Keratinocyte (primary cell): ENCODE measurements around the gene ADAMTS10. TPM values are rescaled to one million over a fixed set of nuclear protein-coding genes. Genes with fewer than 3 reads are reported as not detected.

Source experiments
- DNase-seq: peaks from one replicate; pipeline ENCODE4 v3.0.0-alpha.2; 2011; ENCODE audit warnings: low read depth, missing footprints, low spot score
- FAIRE-seq: peaks from 2 replicates; lab custom pipeline; 2011; peaks lifted over from hg19 to GRCh38; lab: Jason Lieb, UNC
- H2AFZ ChIP-seq: 2 replicates; pipeline ENCODE4 v1.6.0; 2012; ENCODE audit warnings: low read length, control low read depth, inconsistent platforms; ENCODE audit not compliant: control insufficient read depth
- H3K27ac ChIP-seq: 2 replicates; pipeline ENCODE4 v1.5.1; 2011; ENCODE audit warnings: low read length; ENCODE audit not compliant: control insufficient read depth, insufficient read depth
- H3K27me3 ChIP-seq: 3 replicates; pipeline ENCODE4 v1.6.0; 2011; ENCODE audit warnings: low read length; ENCODE audit not compliant: control insufficient read depth, insufficient read depth; ENCODE audit errors: extremely low read depth
- H3K36me3 ChIP-seq, 2 experiments: 2 replicates in 1 of 2; 3 replicates in 1 of 2; pipeline ENCODE4 v1.5.1; 2011; ENCODE audit warnings: low read length in 2 of 2, mild to moderate bottlenecking in 1 of 2; ENCODE audit not compliant: control insufficient read depth in 2 of 2, insufficient read depth in 2 of 2; ENCODE audit errors: extremely low read depth in 1 of 2
- H3K4me1 ChIP-seq: 3 replicates; pipeline ENCODE4 v1.5.1; 2011; ENCODE audit warnings: low read length; ENCODE audit not compliant: control insufficient read depth, insufficient read depth; ENCODE audit errors: extremely low read depth
- H3K4me2 ChIP-seq: 3 replicates; pipeline ENCODE4 v1.6.0; 2011; ENCODE audit warnings: low read depth, low read length; ENCODE audit not compliant: control insufficient read depth, insufficient read depth; ENCODE audit errors: extremely low read depth
- H3K4me3 ChIP-seq, 3 experiments: fragments of 200-600 bp in 1 of 3; sonication (generic) in 1 of 3; 2 replicates in 2 of 3; 3 replicates in 1 of 3; pipeline ENCODE4 v1.5.1; 2011 to 2016; ENCODE audit warnings: low read length in 3 of 3, mild to moderate bottlenecking in 3 of 3, control low read depth in 2 of 3, inconsistent platforms in 1 of 3, low read depth in 1 of 3, mixed read lengths in 1 of 3, mixed run types in 1 of 3, moderate library complexity in 1 of 3; ENCODE audit not compliant: control insufficient read depth in 2 of 3, insufficient read depth in 2 of 3; ENCODE audit errors: extremely low read depth in 1 of 3
- H3K79me2 ChIP-seq: 2 replicates; pipeline ENCODE4 v1.6.0; 2012; ENCODE audit warnings: low read length; ENCODE audit not compliant: control insufficient read depth, insufficient read depth
- H3K9ac ChIP-seq: 3 replicates; pipeline ENCODE4 v1.6.0; 2011; ENCODE audit warnings: low read length; ENCODE audit not compliant: control insufficient read depth, insufficient read depth; ENCODE audit errors: extremely low read depth
- H3K9me1 ChIP-seq: 3 replicates; pipeline ENCODE4 v1.6.0; 2011; ENCODE audit warnings: low read length; ENCODE audit not compliant: control insufficient read depth, insufficient read depth; ENCODE audit errors: extremely low read depth
- H3K9me3 ChIP-seq: 2 replicates; pipeline ENCODE4 v1.5.1; 2012; ENCODE audit warnings: low read depth, low read length; ENCODE audit not compliant: control insufficient read depth
- H4K20me1 ChIP-seq: 3 replicates; pipeline ENCODE4 v1.6.0; 2011; ENCODE audit warnings: low read length; ENCODE audit not compliant: control insufficient read depth, insufficient read depth; ENCODE audit errors: extremely low read depth
- CTCF ChIP-seq, 3 experiments: IDR thresholded peaks in 1 of 3; conservative IDR thresholded peaks in 1 of 3; optimal IDR thresholded peaks in 1 of 3; 2 replicates in 2 of 3; 3 replicates in 1 of 3; pipeline versions ENCODE3 to v1.5.1; 2011; ENCODE audit warnings: low read length in 3 of 3, mild to moderate bottlenecking in 3 of 3, moderate library complexity in 2 of 3, control low read depth in 1 of 3, inconsistent platforms in 1 of 3; ENCODE audit not compliant: insufficient read depth in 2 of 3; ENCODE audit errors: extremely low read depth in 1 of 3
- EZH2 ChIP-seq: IDR thresholded peaks from one replicate; pipeline ENCODE4 v1.6.1; 2012; ENCODE audit warnings: inconsistent platforms, mild to moderate bottlenecking, low read length, moderate library complexity
- dilution Hi-C: fragments of 300-500 bp; cut with MboI; formaldehyde crosslinking; loops from one replicate; pipeline ENCODE4 v1.7.0; 2020; ENCODE audit warnings: low sequenced_read_pairs; ENCODE audit not compliant: extremely low pct_ligation_motif_present
- polyA plus RNA-seq, 5 experiments: library from polyadenylated mRNA; depleted of rRNA in 3 of 5; stranded (reverse) in 3 of 5; stranded (forward) in 1 of 5; unstranded in 1 of 5; fragments of >200 nt; gene quantifications; 1 replicate in 1 of 5; 2 replicates in 3 of 5; 3 replicates in 1 of 5; pipeline versions ENCODE4 v1.2.1 to v1.2.3, GENCODE V29; 2011 to 2012; ENCODE audit warnings: missing spikeins in 2 of 5, low read depth in 1 of 5, low replicate concordance in 1 of 5

ADAMTS10 gene
- polyA plus RNA-seq, 1 donor (not counting 4 experiments of a cell fraction or from before 2014, with no cell fraction given), result not detected

GRCh38 chr19:8600816-8601215 lies 9.7 kb downstream of the ADAMTS10 start:
- Histone ChIP-seq H3K36me3 (no peaks in the 10 kb centered on the region), H3K27ac (no peak overlapping the region), H3K79me2 (no peaks in the 10 kb centered on the region), H3K9me3 (peaks cover 4% of the 10 kb centered on the region), H3K27me3 (no peaks in the 10 kb centered on the region), H3K4me1 (no peaks in the 10 kb centered on the region), H3K4me2 (no peak overlapping the region), H2AFZ (no peak overlapping the region), H3K9ac (no peak overlapping the region), H3K9me1 (no peaks in the 10 kb centered on the region), H3K4me3 (no peak overlapping the region), H4K20me1 (no peaks in the 10 kb centered on the region)
- DNase-seq (no peak), FAIRE-seq (no peak)
- dilution Hi-C loops, result no loop called here
- TF ChIP-seq EZH2, result no peak
- no peak for TF ChIP-seq CTCF (optimal IDR thresholded peaks at IDR 0.05 in 1 of 3, IDR thresholded peaks at IDR 0.05 in 1 of 3, conservative IDR thresholded peaks at IDR 0.05 in 1 of 3; ENCODE audit: extremely low read depth in 1 of 3, insufficient read depth in 2 of 3, low read length in 3 of 3)

GRCh38 chr19:8600064-8600463 lies 10.5 kb downstream of the ADAMTS10 start:
- no peak for FAIRE-seq
- H3K36me3 ChIP-seq, result no peaks in the 10 kb centered on the region
- TF ChIP-seq EZH2 (no peak), CTCF (optimal IDR thresholded peaks at IDR 0.05 in 1 of 3, IDR thresholded peaks at IDR 0.05 in 1 of 3, conservative IDR thresholded peaks at IDR 0.05 in 1 of 3; ENCODE audit: extremely low read depth in 1 of 3, insufficient read depth in 2 of 3, low read length in 3 of 3) (no peak)

More at GRCh38 chr19:8600064-8600463, 10.5 kb downstream of the ADAMTS10 start:
- dilution Hi-C loops, result no loop called here
- Histone ChIP-seq H3K27ac (no peak overlapping the region), H3K4me3 (no peak overlapping the region), H3K79me2 (no peaks in the 10 kb centered on the region), H3K9ac (no peak overlapping the region), H3K9me3 (peaks cover 4% of the 10 kb centered on the region), H4K20me1 (no peaks in the 10 kb centered on the region), H2AFZ (no peak overlapping the region), H3K4me1 (no peaks in the 10 kb centered on the region), H3K4me2 (no peak overlapping the region), H3K9me1 (no peaks in the 10 kb centered on the region), H3K27me3 (no peaks in the 10 kb centered on the region)
- DNase-seq, result no peak
